ENCODE data around the gene RBM33. TPM values are rescaled to one million over a fixed set of nuclear protein-coding genes. Genes with fewer than 3 reads are reported as not detected.

RBM33 gene
- total and polyA plus RNA-seq, 2 of the 13 experiments (the other 11 are each of a cell fraction or from before 2014, with no cell fraction given): 12.4 to 28.9 TPM

- TF ChIP-seq ZNF609 (CRISPR knock-in tag; IDR thresholded peaks at IDR 0.05; ENCODE audit: borderline replicate concordance) (no peak; the same call in 1 of the 2 replicates), JARID2 (CRISPR knock-in tag; IDR thresholded peaks at IDR 0.05; ENCODE audit: insufficient replicate concordance) (no peak), U2AF1 (optimal IDR thresholded peaks at IDR 0.05; ENCODE audit: low read depth, low read length) (no peak), CREM (IDR thresholded peaks at IDR 0.05) (peak; percentile 45), CREM (CRISPR knock-in tag; IDR thresholded peaks at IDR 0.05) (no peak), GZF1 (CRISPR knock-in tag; IDR thresholded peaks at IDR 0.05) (no peak), ZNF34 (CRISPR knock-in tag; IDR thresholded peaks at IDR 0.05; ENCODE audit: borderline replicate concordance) (no peak), TBX3 (IDR thresholded peaks at IDR 0.05; ENCODE audit: borderline replicate concordance) (no peak), REPIN1 (CRISPR knock-in tag; IDR thresholded peaks at IDR 0.05; ENCODE audit: borderline replicate concordance, low read depth) (no peak), REST (IDR thresholded peaks at IDR 0.05; ENCODE audit: borderline replicate concordance in 1 of 2, low read depth in 1 of 2, low read length in 2 of 2) (peak in 1 of 2 experiments; percentile 7; a peak in 1 of 4 replicates), NFKB2 (CRISPR knock-in tag; IDR thresholded peaks at IDR 0.05; ENCODE audit: borderline replicate concordance) (no peak), MTA1 (CRISPR knock-in tag; IDR thresholded peaks at IDR 0.05; ENCODE audit: borderline replicate concordance) (no peak)
- TF ChIP-seq, protein P1, sequence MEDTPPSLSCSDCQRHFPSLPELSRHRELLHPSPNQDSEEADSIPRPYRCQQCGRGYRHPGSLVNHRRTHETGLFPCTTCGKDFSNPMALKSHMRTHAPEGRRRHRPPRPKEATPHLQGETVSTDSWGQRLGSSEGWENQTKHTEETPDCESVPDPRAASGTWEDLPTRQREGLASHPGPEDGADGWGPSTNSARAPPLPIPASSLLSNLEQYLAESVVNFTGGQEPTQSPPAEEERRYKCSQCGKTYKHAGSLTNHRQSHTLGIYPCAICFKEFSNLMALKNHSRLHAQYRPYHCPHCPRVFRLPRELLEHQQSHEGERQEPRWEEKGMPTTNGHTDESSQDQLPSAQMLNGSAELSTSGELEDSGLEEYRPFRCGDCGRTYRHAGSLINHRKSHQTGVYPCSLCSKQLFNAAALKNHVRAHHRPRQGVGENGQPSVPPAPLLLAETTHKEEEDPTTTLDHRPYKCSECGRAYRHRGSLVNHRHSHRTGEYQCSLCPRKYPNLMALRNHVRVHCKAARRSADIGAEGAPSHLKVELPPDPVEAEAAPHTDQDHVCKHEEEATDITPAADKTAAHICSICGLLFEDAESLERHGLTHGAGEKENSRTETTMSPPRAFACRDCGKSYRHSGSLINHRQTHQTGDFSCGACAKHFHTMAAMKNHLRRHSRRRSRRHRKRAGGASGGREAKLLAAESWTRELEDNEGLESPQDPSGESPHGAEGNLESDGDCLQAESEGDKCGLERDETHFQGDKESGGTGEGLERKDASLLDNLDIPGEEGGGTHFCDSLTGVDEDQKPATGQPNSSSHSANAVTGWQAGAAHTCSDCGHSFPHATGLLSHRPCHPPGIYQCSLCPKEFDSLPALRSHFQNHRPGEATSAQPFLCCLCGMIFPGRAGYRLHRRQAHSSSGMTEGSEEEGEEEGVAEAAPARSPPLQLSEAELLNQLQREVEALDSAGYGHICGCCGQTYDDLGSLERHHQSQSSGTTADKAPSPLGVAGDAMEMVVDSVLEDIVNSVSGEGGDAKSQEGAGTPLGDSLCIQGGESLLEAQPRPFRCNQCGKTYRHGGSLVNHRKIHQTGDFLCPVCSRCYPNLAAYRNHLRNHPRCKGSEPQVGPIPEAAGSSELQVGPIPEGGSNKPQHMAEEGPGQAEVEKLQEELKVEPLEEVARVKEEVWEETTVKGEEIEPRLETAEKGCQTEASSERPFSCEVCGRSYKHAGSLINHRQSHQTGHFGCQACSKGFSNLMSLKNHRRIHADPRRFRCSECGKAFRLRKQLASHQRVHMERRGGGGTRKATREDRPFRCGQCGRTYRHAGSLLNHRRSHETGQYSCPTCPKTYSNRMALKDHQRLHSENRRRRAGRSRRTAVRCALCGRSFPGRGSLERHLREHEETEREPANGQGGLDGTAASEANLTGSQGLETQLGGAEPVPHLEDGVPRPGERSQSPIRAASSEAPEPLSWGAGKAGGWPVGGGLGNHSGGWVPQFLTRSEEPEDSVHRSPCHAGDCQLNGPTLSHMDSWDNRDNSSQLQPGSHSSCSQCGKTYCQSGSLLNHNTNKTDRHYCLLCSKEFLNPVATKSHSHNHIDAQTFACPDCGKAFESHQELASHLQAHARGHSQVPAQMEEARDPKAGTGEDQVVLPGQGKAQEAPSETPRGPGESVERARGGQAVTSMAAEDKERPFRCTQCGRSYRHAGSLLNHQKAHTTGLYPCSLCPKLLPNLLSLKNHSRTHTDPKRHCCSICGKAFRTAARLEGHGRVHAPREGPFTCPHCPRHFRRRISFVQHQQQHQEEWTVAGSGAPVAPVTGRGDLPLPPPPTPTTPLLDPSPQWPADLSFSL (CRISPR knock-in tag; IDR thresholded peaks at IDR 0.05): no peak
These were observed 163.5 kb downstream of the RBM33 start (continued) for GRCh38 chr7:155807789-155808548.
